GM18502 (cell line): Measurements from ENCODE around the gene GRIN1.
"Not testable (repeated sequence)": the region's sequence is repeated elsewhere in the genome, so short reads cannot be mapped to it uniquely, and the experiment has no call there.

Experiments
- ATAC-seq: cut with Tn5 transposase; IDR thresholded peaks from one replicate; pipeline ENCODE4 v1.9.1; 2021; ENCODE audit warnings: mild to moderate bottlenecking; ENCODE audit not compliant: unreplicated experiment, poor library complexity

Gene GRIN1

GRCh38 chr9:137127301-137128157, 11.4 kb upstream of the GRIN1 start:
- ATAC-seq = no peak

GRCh38 chr9:137128158-137128861, 10.6 kb upstream of the GRIN1 start:
- no peak for ATAC-seq

- ATAC-seq = peak; percentile 25
Measured at GRCh38 chr9:137128862-137129455, 10.0 kb upstream of the GRIN1 start.

- ATAC-seq = peak; percentile 82
Measured at GRCh38 chr9:137129456-137130175, 9.3 kb upstream of the GRIN1 start.

- ATAC-seq = no peak
Measured at GRCh38 chr9:137130176-137130755, 8.7 kb upstream of the GRIN1 start.

- ATAC-seq = no peak
Measured at GRCh38 chr9:137134191-137134590, 4.8 kb upstream of the GRIN1 start.

GRCh38 chr9:137135154-137135553, 3.8 kb upstream of the GRIN1 start:
- not testable (repeated sequence) for ATAC-seq

- ATAC-seq = no peak
Measured at GRCh38 chr9:137136261-137136880, 2.6 kb upstream of the GRIN1 start.

- ATAC-seq = no peak
Measured at GRCh38 chr9:137136881-137137607, 1.9 kb upstream of the GRIN1 start.

GRCh38 chr9:137138058-137138721, 764 bp upstream of the GRIN1 start:
- no peak for ATAC-seq

GRCh38 chr9:137139468-137140150, 655 bp downstream of the GRIN1 start:
- ATAC-seq = no peak

- no peak for ATAC-seq
Measured at GRCh38 chr9:137140151-137141012, 1.4 kb downstream of the GRIN1 start.

GRCh38 chr9:137141050-137141810, 2.3 kb downstream of the GRIN1 start:
- no peak for ATAC-seq

- ATAC-seq = no peak
Measured at GRCh38 chr9:137141976-137142936, 3.3 kb downstream of the GRIN1 start.

GRCh38 chr9:137143459-137143858, 4.5 kb downstream of the GRIN1 start:
- no peak for ATAC-seq
